HG03060 (cell line): Measurements from ENCODE around the gene TLE3.

Experiments
- ATAC-seq: cut with Tn5 transposase; IDR thresholded peaks from one replicate; pipeline ENCODE4 v1.9.1; 2021; ENCODE audit warnings: low read depth, moderate number of reproducible peaks; ENCODE audit not compliant: unreplicated experiment

Gene TLE3

GRCh38 chr15:70066004-70066403 lies 31.7 kb downstream of the TLE3 start:
- no peak for ATAC-seq

- ATAC-seq, result no peak
Observed at GRCh38 chr15:70065006-70065722, 32.6 kb downstream of the TLE3 start.

- no peak for ATAC-seq
Observed at GRCh38 chr15:70064441-70064840, 33.3 kb downstream of the TLE3 start.

- no peak for ATAC-seq
Observed at GRCh38 chr15:70063980-70064379, 33.7 kb downstream of the TLE3 start.

- no peak for ATAC-seq
Observed at GRCh38 chr15:70063261-70063925, 34.3 kb downstream of the TLE3 start.

- no peak for ATAC-seq
Observed at GRCh38 chr15:70062321-70062956, 35.3 kb downstream of the TLE3 start.

- ATAC-seq, result no peak
Observed at GRCh38 chr15:70061696-70062270, 35.9 kb downstream of the TLE3 start.

GRCh38 chr15:70060993-70061305 lies 36.8 kb downstream of the TLE3 start:
- ATAC-seq, result no peak

GRCh38 chr15:70060214-70060992 lies 37.3 kb downstream of the TLE3 start:
- ATAC-seq, result no peak

GRCh38 chr15:70059476-70060213 lies 38.1 kb downstream of the TLE3 start:
- no peak for ATAC-seq

- no peak for ATAC-seq
Observed at GRCh38 chr15:70058642-70059360, 38.9 kb downstream of the TLE3 start.

GRCh38 chr15:70057931-70058641 lies 39.6 kb downstream of the TLE3 start:
- ATAC-seq, result no peak

- ATAC-seq, result no peak
Observed at GRCh38 chr15:70056091-70056680, 41.5 kb downstream of the TLE3 start.

- ATAC-seq, result no peak
Observed at GRCh38 chr15:70055601-70056051, 42.1 kb downstream of the TLE3 start.

GRCh38 chr15:70054884-70055387 lies 42.8 kb downstream of the TLE3 start:
- no peak for ATAC-seq

GRCh38 chr15:70054366-70054765 lies 43.4 kb downstream of the TLE3 start:
- no peak for ATAC-seq

- ATAC-seq, result no peak
Observed at GRCh38 chr15:70053716-70054229, 43.9 kb downstream of the TLE3 start.
